HCT116 (cell line): ENCODE results near the gene LRRC47. TPM values are rescaled to one million over a fixed set of nuclear protein-coding genes. Genes with fewer than 3 reads are reported as not detected.

ENCODE experiments used
- ATAC-seq: fragments of 200-7000 bp; cut with Tn5 transposase; 2 replicates; pipeline ENCODE4 v1.9.1; 2020; ENCODE audit warnings: mild to moderate bottlenecking, moderate library complexity
- BruUV-seq: library from RNA; stranded (reverse); fragments of 400-500 nt; replicated peaks from 2 replicates; lab custom pipeline; 2021; lab: Mats Ljungman, UMichigan
- CTCF ChIA-PET: fragments of 300-600 bp; sonication (Branson Sonifier 250); formaldehyde crosslinking; loops from one replicate; lab custom pipeline; 2021; ENCODE audit warnings: antibody characterized with exemption; lab: Charles Lee
- POLR2A ChIA-PET: fragments of 300-600, 350-600 bp; sonication (Branson Sonifier 250); formaldehyde crosslinking; loops from one replicate; lab custom pipeline; 2021; ENCODE audit warnings: antibody characterized with exemption; lab: Charles Lee
- RAD21 ChIA-PET, 2 experiments: fragments of 300-600 bp; sonication (Branson Sonifier 250); formaldehyde crosslinking; loops; one replicate each; lab custom pipeline; 2023; ENCODE audit warnings: low total read pairs in 2 of 2; ENCODE audit not compliant: uncharacterized antibody in 2 of 2, unreplicated experiment in 2 of 2, low non-redundant PET in 1 of 2; lab: Charles Lee
- DNase-seq: peaks from one replicate; pipeline ENCODE4 v3.0.0-alpha.2; 2010; ENCODE audit warnings: low read depth, low spot score
- H2AFZ ChIP-seq: fragments of 200-600 bp; shearing (Covaris generic), sonication (generic); 2 replicates; pipeline ENCODE4 v1.6.1; 2017; ENCODE audit warnings: low read depth, mixed run types, mixed read lengths, antibody characterized with exemption, low read length; ENCODE audit not compliant: poor library complexity, severe bottlenecking
- H3K27ac ChIP-seq: 2 replicates; pipeline ENCODE4 v1.5.1; 2012; ENCODE audit warnings: low read depth, low read length
- H3K27me3 ChIP-seq: fragments of 200-600 bp; sonication (generic); 2 replicates; pipeline ENCODE4 v1.6.1; 2016; ENCODE audit warnings: mixed run types, low read length, mixed read lengths; ENCODE audit not compliant: insufficient read depth
- H3K36me3 ChIP-seq, 2 experiments: fragments of 200-500 bp in 1 of 2; fragments of 200-600 bp in 1 of 2; sonication (Bioruptor generic) in 1 of 2; sonication (generic) in 1 of 2; 2 replicates each; pipeline versions ENCODE4 v1.5.1 to v1.6.1; 2014 to 2016; ENCODE audit warnings: low read length in 2 of 2, inconsistent platforms in 1 of 2, mixed read lengths in 1 of 2, mixed run types in 1 of 2; ENCODE audit not compliant: insufficient read depth in 2 of 2, control insufficient read depth in 1 of 2
- H3K4me1 ChIP-seq, 2 experiments: fragments of 200-600 bp in 1 of 2; sonication (generic) in 1 of 2; 2 replicates each; pipeline versions ENCODE4 v1.5.1 to v1.6.1; 2012 to 2017; ENCODE audit warnings: low read length in 2 of 2, inconsistent platforms in 1 of 2, mild to moderate bottlenecking in 1 of 2, mixed read lengths in 1 of 2, mixed run types in 1 of 2, moderate library complexity in 1 of 2; ENCODE audit not compliant: insufficient read depth in 2 of 2, control insufficient read depth in 1 of 2
- H3K4me2 ChIP-seq: fragments of 200-600 bp; sonication (generic); 2 replicates; pipeline ENCODE4 v1.6.1; 2017; ENCODE audit warnings: mixed run types, low read length, mixed read lengths
- H3K4me3 ChIP-seq, 2 experiments: fragments of 200-600 bp in 1 of 2; sonication (generic) in 1 of 2; replicated peaks in 1 of 2; 2 replicates each; pipeline ENCODE4 v1.5.1; 2011 to 2016; ENCODE audit warnings: low read length in 2 of 2, control low read depth in 1 of 2, low read depth in 1 of 2, mild to moderate bottlenecking in 1 of 2, mixed read lengths in 1 of 2, mixed run types in 1 of 2
- H3K79me2 ChIP-seq: fragments of 200-600 bp; sonication (generic); 2 replicates; pipeline ENCODE4 v1.6.1; 2017; ENCODE audit warnings: mild to moderate bottlenecking, mixed run types, low read length, moderate library complexity, mixed read lengths; ENCODE audit not compliant: insufficient read depth
- H3K9ac ChIP-seq: fragments of 200-600 bp; sonication (generic); 2 replicates; pipeline ENCODE4 v1.6.1; 2016; ENCODE audit warnings: low read length, mixed read lengths
- H3K9me2 ChIP-seq: fragments of 200-600 bp; sonication (generic), shearing (Covaris generic); 2 replicates; pipeline ENCODE4 v1.6.1; 2017; ENCODE audit warnings: mixed run types, mild to moderate bottlenecking, moderate library complexity; ENCODE audit not compliant: insufficient read depth
- H3K9me3 ChIP-seq, 2 experiments: fragments of 200-500 bp in 1 of 2; fragments of 200-600 bp in 1 of 2; sonication (Bioruptor generic) in 1 of 2; sonication (generic) in 1 of 2; 2 replicates each; pipeline ENCODE4 v1.6.1; 2014 to 2017; ENCODE audit warnings: low read length in 2 of 2, mixed read lengths in 2 of 2, inconsistent platforms in 1 of 2, low read depth in 1 of 2, mild to moderate bottlenecking in 1 of 2, mixed run types in 1 of 2, moderate library complexity in 1 of 2; ENCODE audit not compliant: control insufficient read depth in 1 of 2, insufficient read depth in 1 of 2
- H4K20me1 ChIP-seq: fragments of 200-600 bp; sonication (generic), shearing (Covaris generic); 2 replicates; pipeline ENCODE4 v1.6.1; 2017; ENCODE audit warnings: mixed run types, mild to moderate bottlenecking, moderate library complexity; ENCODE audit not compliant: insufficient read depth
- ATF3 ChIP-seq: IDR thresholded peaks from 2 replicates; pipeline ENCODE4 v1.6.1; 2012
- EGR1 ChIP-seq: IDR thresholded peaks from 2 replicates; pipeline ENCODE4 v1.6.1; 2012; ENCODE audit warnings: low read depth
- EZH2 ChIP-seq: fragments of 200-600 bp; sonication (generic); IDR thresholded peaks from 2 replicates; pipeline ENCODE4 v1.6.1; 2017; ENCODE audit warnings: antibody characterized with exemption, mixed run types
- MAX ChIP-seq: IDR thresholded peaks from 2 replicates; pipeline ENCODE4 v1.6.1; 2012
- POLR2A ChIP-seq: IDR thresholded peaks from 2 replicates; pipeline ENCODE4 v1.7.0; 2011; ENCODE audit warnings: borderline replicate concordance; ENCODE audit not compliant: insufficient read depth, insufficient read length; ENCODE audit errors: extremely low read depth
- POLR2AphosphoS5 ChIP-seq: IDR thresholded peaks from 2 replicates; pipeline ENCODE4 v1.6.1; 2011; ENCODE audit warnings: mild to moderate bottlenecking, low read depth, low read length, moderate library complexity
- SIN3A ChIP-seq: IDR thresholded peaks from 2 replicates; pipeline ENCODE4 v1.6.1; 2012; ENCODE audit warnings: low read depth
- SP1 ChIP-seq: IDR thresholded peaks from 2 replicates; pipeline ENCODE4 v1.6.1; 2012; ENCODE audit warnings: low read depth
- SRF ChIP-seq: IDR thresholded peaks from 2 replicates; pipeline ENCODE4 v1.6.1; 2012; ENCODE audit warnings: low read depth
- TCF7L2 ChIP-seq: IDR thresholded peaks from 2 replicates; pipeline ENCODE4 v1.7.0; 2011; ENCODE audit warnings: borderline replicate concordance, inconsistent platforms; ENCODE audit not compliant: insufficient read depth, insufficient read length; ENCODE audit errors: extremely low read depth
- ZBTB33 ChIP-seq: IDR thresholded peaks from 2 replicates; pipeline ENCODE4 v1.6.1; 2011; ENCODE audit warnings: mild to moderate bottlenecking, low read length, moderate library complexity; ENCODE audit not compliant: insufficient replicate concordance; ENCODE audit errors: extremely low read depth
- ZNF274 ChIP-seq: fragments of 200-500 bp; sonication (Bioruptor generic); IDR thresholded peaks from 2 replicates; pipeline ENCODE4 v1.6.1; 2014; ENCODE audit warnings: mild to moderate bottlenecking, low read depth, low read length, inconsistent platforms
- intact Hi-C: fragments of 100-400 bp; cut with micrococcal nuclease; formaldehyde crosslinking; loops from 2 replicates; pipeline ENCODE4 v1.10.0; 2022
- total RNA-seq: library from RNA; stranded (reverse); gene quantifications from one replicate; pipeline ENCODE4 v1.2.1, GENCODE V29; 2021; ENCODE audit not compliant: unreplicated experiment

Gene LRRC47
- total RNA-seq, 1 experiment from 2014 or later: 48.0 TPM

GRCh38 chr1:3789421-3790300, 6.6 kb downstream of the LRRC47 start:
- peaks cover 68% of the 10 kb centered on the region for H3K79me2 ChIP-seq
- ChIA-PET POLR2A (no interaction called here), RAD21 (no interaction called here), CTCF (no interaction called here)
- TF ChIP-seq SRF (no peak), POLR2AphosphoS5 (no peak), MAX (no peak), TCF7L2 (no peak), ZNF274 (no peak), EGR1 (no peak)
- no peaks in the 10 kb centered on the region for H3K27me3 ChIP-seq
- H3K36me3 ChIP-seq: peaks cover 4 to 19% of the 10 kb centered on the region in 2 experiments
- H3K9ac ChIP-seq: no peak overlapping the region
- intact Hi-C loops: no loop called here
- BruUV-seq: no TSS peak
- H3K4me1 ChIP-seq: peaks cover 6 to 14% of the 10 kb centered on the region in 2 experiments; a peak in 2 of 4 replicates
- H3K4me2 ChIP-seq: no peak overlapping the region
- H3K4me3 ChIP-seq: no peak overlapping the region
- no peak for ATAC-seq
- no peaks in the 10 kb centered on the region for H3K9me2 ChIP-seq
- H3K9me3 ChIP-seq: no peaks in the 10 kb centered on the region
- DNase-seq: no peak
- H2AFZ ChIP-seq: no peak overlapping the region
- H4K20me1 ChIP-seq: no peaks in the 10 kb centered on the region
- H3K27ac ChIP-seq: no peak overlapping the region

GRCh38 chr1:3788756-3789420, 7.4 kb downstream of the LRRC47 start:
- H3K4me1 ChIP-seq: peaks cover 4 to 6% of the 10 kb centered on the region in 2 experiments; a peak in 2 of 4 replicates
- no peak for ATAC-seq
- ChIA-PET POLR2A (no interaction called here), RAD21 (no interaction called here), CTCF (no interaction called here)
- H3K36me3 ChIP-seq: peaks cover 4 to 24% of the 10 kb centered on the region in 2 experiments
- no peaks in the 10 kb centered on the region for H3K9me3 ChIP-seq
- no peak overlapping the region for H2AFZ ChIP-seq
- H3K4me3 ChIP-seq: no peak overlapping the region
- H4K20me1 ChIP-seq: no peaks in the 10 kb centered on the region
- DNase-seq: no peak
- no TSS peak for BruUV-seq
- no peak overlapping the region for H3K27ac ChIP-seq
- no peaks in the 10 kb centered on the region for H3K9me2 ChIP-seq
- H3K79me2 ChIP-seq: peaks cover 60% of the 10 kb centered on the region
- H3K9ac ChIP-seq: no peak overlapping the region
- intact Hi-C loops: no loop called here
- no peaks in the 10 kb centered on the region for H3K27me3 ChIP-seq
- no peak overlapping the region for H3K4me2 ChIP-seq
- TF ChIP-seq MAX (no peak), POLR2A (no peak), ZNF274 (no peak), ZBTB33 (no peak), ATF3 (no peak), SIN3A (no peak), EZH2 (no peak), SP1 (no peak)
